Immature natural killer cell (primary cell): ENCODE data around the gene CAB39L. TPM values are rescaled to one million over a fixed set of nuclear protein-coding genes. Genes with fewer than 3 reads are reported as not detected.
"Not testable (repeated sequence)": the region's sequence is repeated elsewhere in the genome, so short reads cannot be mapped to it uniquely, and the experiment has no call there.

Experiments used
- DNase-seq, 3 donors: peaks; one replicate each; pipeline ENCODE4 v3.0.0; 2022; ENCODE audit warnings: mixed read lengths in 1 of 3
- H3K27ac Mint-ChIP-seq, 6 donors: one replicate each; pipeline ENCODE4 v1.8.0; 2020; ENCODE audit warnings: mixed read lengths in 6 of 6, mild to moderate bottlenecking in 5 of 6, inconsistent platforms in 4 of 6, moderate library complexity in 3 of 6
- H3K27me3 Mint-ChIP-seq, 3 donors: one replicate each; pipeline ENCODE4 v1.8.0; 2020 to 2021; ENCODE audit warnings: low read depth in 3 of 3, mild to moderate bottlenecking in 3 of 3, mixed read lengths in 3 of 3, moderate library complexity in 3 of 3, inconsistent platforms in 1 of 3
- H3K36me3 Mint-ChIP-seq, 3 donors: one replicate each; pipeline ENCODE4 v1.8.0; 2020; ENCODE audit warnings: mixed read lengths in 3 of 3, inconsistent platforms in 2 of 3, mild to moderate bottlenecking in 2 of 3
- H3K4me1 Mint-ChIP-seq, 2 donors: one replicate each; pipeline ENCODE4 v1.8.0; 2020; ENCODE audit warnings: inconsistent platforms in 2 of 2, mild to moderate bottlenecking in 2 of 2, mixed read lengths in 2 of 2, moderate library complexity in 1 of 2
- H3K4me3 Mint-ChIP-seq, 5 donors: one replicate each; pipeline ENCODE4 v1.8.0; 2020; ENCODE audit warnings: mild to moderate bottlenecking in 5 of 5, mixed read lengths in 5 of 5, inconsistent platforms in 3 of 5, moderate library complexity in 3 of 5
- H3K9me3 Mint-ChIP-seq, 6 donors: one replicate each; pipeline ENCODE4 v1.8.0; 2020; ENCODE audit warnings: mild to moderate bottlenecking in 6 of 6, mixed read lengths in 6 of 6, inconsistent platforms in 4 of 6, moderate library complexity in 3 of 6
- polyA plus RNA-seq, 3 donors: library from polyadenylated mRNA; unstranded; fragments of 300-500 nt; fragmentation: Illumina TruSeq; gene quantifications; one replicate each; pipeline ENCODE4 v1.2.3, GENCODE V29; 2021

CAB39L gene
- polyA plus RNA-seq, 3 donors from 2014 or later: 4.9 to 11.0 (median 7.0) TPM

DNA sequence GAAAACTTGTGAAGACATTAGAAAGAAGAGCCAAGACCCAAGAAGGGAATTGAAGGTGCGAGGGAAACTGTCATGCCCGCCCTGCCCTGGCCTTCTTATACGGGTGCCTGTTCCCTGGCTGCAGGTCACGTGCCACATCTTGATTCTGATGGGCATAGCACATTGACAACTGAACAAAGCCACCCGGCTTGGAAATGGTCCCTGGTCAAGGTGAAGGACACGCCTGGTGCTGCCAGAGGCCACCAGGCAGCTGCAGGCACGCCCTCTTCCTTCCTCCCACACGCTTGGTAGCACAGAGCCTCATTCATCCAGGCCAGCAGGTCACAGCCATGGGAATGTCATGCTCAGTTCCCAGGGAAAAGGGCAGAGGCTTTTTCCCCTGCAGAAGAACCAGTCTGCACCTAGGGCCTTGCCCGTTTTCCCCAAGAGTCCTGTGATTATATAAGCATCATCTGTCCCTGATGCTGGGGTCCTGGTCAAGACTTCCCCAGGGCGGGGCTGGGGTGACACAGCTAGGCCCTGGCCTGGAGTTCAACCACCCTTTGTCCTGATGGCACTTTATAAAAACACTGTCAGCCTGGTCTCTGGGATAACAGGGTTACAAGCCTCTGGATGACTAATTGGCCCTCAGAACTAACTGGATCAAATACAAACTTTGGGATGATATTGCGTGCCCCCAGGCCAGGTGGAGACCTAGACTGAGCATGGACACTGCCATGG is 140.2 kb downstream of the CAB39L start:
- H3K4me1 Mint-ChIP-seq: peaks cover 6 to 8% of the 10 kb centered on the region in 2 donors
- peak overlapping the region in 1 of 5 donors; percentile 23 for H3K4me3 Mint-ChIP-seq
- no peak overlapping the region for H3K27ac Mint-ChIP-seq
- H3K36me3 Mint-ChIP-seq: peaks cover 0 to 5% (median 4%) of the 10 kb centered on the region in 3 donors
- DNase-seq: no peak
- peaks cover 0 to 5% (median 2%) of the 10 kb centered on the region in 3 donors for H3K27me3 Mint-ChIP-seq
- no peaks in the 10 kb centered on the region for H3K9me3 Mint-ChIP-seq

DNA sequence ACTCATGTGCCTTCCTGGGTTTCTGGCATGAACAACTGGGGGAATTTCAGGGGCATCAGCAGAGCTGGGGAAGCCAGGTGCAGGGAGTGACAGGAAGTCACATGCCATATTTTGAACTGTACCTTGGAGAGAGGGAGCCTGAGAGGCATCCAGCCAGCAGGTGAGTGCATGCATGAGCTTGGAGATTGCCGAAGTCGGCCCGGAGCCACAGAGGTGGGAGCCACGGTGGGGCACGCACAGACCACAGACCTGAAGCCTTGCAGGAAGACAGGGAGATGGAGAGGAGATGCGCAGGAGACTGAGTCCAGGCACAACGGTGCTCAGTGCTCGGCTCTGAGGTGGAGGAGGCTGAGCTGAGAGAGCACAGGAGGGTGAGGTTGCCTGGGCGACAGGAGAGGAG is 141.0 kb downstream of the CAB39L start:
- Mint-ChIP-seq H3K9me3 (no peaks in the 10 kb centered on the region), H3K4me3 (no peak overlapping the region), H3K27me3 (peaks cover 0 to 5% (median 2%) of the 10 kb centered on the region in 3 donors), H3K27ac (no peak overlapping the region), H3K36me3 (peaks cover 0 to 5% (median 4%) of the 10 kb centered on the region in 3 donors), H3K4me1 (peaks cover 6 to 8% of the 10 kb centered on the region in 2 donors)
- DNase-seq: no peak

DNA sequence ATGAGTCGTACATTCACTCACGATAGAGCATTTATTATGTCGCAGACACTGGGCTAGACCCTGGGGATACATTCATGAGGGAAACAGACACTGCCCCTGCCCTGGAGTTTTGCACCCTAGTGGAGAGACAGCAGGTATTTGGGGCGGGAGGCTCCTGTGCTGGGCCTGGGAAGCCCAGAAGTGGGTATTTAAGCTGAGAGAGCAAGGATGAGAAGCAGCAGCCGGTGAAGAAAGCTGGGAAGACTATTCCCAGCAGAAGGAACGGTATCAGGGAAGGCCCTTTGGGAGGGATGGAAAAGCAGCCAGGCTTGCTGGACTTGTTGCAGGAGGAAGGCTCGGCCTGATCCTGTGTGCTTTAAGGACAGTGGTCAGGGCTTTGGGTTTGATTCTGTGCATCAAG is 141.6 kb downstream of the CAB39L start:
- H3K4me3 Mint-ChIP-seq: peak overlapping the region in 2 of 5 donors; percentile 15 to 60
- DNase-seq: no peak
- peaks cover 0 to 5% (median 2%) of the 10 kb centered on the region in 3 donors for H3K27me3 Mint-ChIP-seq
- peaks cover 0 to 4% (median 0%) of the 10 kb centered on the region in 3 donors for H3K36me3 Mint-ChIP-seq
- H3K4me1 Mint-ChIP-seq: peaks cover 6 to 8% of the 10 kb centered on the region in 2 donors
- H3K9me3 Mint-ChIP-seq: no peaks in the 10 kb centered on the region
- no peak overlapping the region for H3K27ac Mint-ChIP-seq

DNA sequence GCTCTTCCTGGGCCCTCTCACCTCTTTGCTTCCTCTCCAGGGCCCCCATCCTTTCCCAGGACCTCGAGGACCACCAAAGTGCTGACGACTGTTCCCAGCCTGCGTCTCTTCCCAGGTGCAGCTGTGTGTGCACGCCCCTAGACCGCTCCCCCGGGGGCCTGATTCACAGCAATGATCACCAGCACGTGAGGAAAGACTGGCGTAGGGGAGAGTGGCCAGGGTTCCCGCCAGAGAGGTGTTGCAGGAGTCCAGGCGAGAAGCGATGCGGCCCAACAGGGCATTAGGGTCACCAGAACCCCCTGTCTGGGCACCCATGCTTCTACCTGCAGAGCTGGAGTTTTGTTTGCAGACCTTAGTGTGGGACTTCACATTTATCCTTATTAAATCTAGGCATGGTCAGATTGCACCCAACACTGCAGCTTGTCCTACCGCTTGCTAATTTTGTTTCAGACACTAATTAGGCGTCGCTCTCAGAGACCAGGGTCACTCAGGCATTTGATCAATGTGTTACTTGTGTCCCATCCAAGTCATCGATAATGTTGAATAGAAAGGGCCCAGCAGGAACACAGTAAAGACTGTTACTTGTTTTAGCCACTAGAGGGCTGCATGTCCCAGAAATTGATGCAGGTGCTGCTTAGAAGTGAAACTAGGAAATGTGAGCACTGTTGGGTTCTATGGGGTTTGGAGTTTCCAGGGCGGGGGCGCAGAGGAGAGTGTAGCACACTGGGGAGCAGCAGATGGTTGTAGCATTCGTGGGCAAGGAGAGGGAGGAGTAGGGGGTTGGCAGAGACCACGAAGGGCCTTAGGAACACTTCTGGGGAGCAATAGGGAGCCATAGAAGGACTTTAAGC is 142.9 kb downstream of the CAB39L start:
- Mint-ChIP-seq H3K4me1 (peaks cover 6 to 8% of the 10 kb centered on the region in 2 donors), H3K27ac (peak overlapping the region; percentile 31 to 73 (median 60)), H3K27me3 (peaks cover 0 to 5% (median 2%) of the 10 kb centered on the region in 3 donors), H3K9me3 (no peaks in the 10 kb centered on the region), H3K36me3 (peaks cover 0 to 4% (median 0%) of the 10 kb centered on the region in 3 donors), H3K4me3 (peak overlapping the region; percentile 71 to 85 (median 80))
- DNase-seq: peak; percentile 68 to 75 (median 69)

DNA sequence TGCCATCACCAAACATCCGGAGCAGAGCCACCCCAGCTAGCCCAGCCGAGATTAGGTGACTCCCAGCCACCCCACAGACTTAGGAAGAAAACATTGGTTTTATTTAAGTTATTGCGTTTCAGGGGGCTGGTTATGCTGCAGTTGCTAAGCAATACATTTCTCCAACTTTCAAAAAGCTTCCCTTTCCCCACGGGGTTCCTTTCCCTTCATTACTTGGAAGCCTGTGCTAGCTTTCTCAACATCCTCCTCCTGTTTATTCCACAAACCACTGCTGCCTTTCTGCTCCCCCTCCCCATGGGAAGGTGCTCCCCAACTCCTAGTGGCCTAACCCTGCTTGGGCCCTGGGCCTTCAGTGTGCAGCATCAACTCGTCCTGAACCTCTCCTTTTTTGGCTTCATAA is 143.6 kb downstream of the CAB39L start:
- Mint-ChIP-seq H3K27me3 (peaks cover 0 to 5% (median 2%) of the 10 kb centered on the region in 3 donors), H3K4me3 (no peak overlapping the region), H3K4me1 (peaks cover 6 to 8% of the 10 kb centered on the region in 2 donors), H3K36me3 (peaks cover 5 to 7% (median 6%) of the 10 kb centered on the region in 3 donors), H3K9me3 (no peaks in the 10 kb centered on the region), H3K27ac (no peak overlapping the region)
- DNase-seq: no peak

DNA sequence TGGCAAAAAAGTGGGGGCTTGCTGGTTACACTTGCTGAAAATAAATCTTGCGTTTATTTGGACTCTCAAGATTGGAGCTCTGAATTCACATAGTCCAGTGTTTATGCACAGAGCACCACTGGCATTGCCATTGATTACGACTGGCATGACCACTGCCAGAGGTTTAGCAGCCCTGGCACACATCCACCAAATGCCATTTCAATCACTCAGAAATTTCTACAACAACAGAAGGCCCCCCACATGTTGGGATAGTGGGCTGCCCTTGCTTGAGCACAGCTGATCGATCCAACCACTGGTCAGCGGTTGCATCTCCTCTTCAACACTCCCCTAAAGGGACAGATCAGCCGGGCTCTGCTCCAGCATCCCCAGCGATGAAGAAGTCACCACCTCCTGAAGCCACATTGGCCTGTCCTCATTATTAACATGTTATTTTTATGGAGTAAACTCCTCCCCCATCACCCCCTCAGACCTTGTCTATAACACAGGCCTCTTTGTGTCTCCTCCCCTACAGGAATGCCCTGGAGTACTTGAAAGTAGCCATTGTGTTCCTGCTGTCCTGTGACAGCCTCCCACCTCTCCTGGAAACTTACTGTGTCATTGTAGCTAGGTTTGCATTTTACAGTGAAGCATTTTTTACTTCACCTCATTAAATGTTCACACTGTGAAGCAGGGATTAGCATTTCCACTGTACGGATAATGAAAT is 144.8 kb downstream of the CAB39L start:
- Mint-ChIP-seq H3K4me3 (no peak overlapping the region), H3K9me3 (no peaks in the 10 kb centered on the region), H3K27me3 (peaks cover 0 to 5% (median 2%) of the 10 kb centered on the region in 3 donors), H3K27ac (no peak overlapping the region), H3K36me3 (peaks cover 5 to 12% (median 6%) of the 10 kb centered on the region in 3 donors), H3K4me1 (peaks cover 6 to 8% of the 10 kb centered on the region in 2 donors)
- DNase-seq: no peak

DNA sequence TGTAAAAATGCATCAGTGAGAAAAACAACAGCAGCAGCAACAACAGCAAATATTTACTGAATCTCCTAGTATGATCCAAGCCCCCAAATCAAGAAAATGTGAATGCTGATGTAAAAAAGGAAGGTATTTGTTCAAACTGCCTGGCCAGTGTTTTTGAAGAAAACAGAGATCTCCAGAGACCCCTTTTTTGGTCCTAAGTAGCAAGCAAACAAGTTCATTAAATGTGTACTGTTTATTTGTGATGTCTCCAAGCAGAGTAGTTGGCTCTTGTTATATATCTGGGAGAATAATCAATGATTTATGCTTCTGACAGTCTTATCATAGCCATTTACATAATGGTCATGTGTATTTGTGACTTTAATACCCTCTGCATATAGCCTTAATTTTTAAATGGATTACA is 145.4 kb downstream of the CAB39L start:
- Mint-ChIP-seq H3K4me3 (no peak overlapping the region), H3K36me3 (peaks cover 5 to 16% (median 6%) of the 10 kb centered on the region in 3 donors), H3K4me1 (peaks cover 6 to 8% of the 10 kb centered on the region in 2 donors), H3K9me3 (no peaks in the 10 kb centered on the region), H3K27ac (no peak overlapping the region), H3K27me3 (peaks cover 0 to 5% (median 2%) of the 10 kb centered on the region in 3 donors)
- no peak for DNase-seq

DNA sequence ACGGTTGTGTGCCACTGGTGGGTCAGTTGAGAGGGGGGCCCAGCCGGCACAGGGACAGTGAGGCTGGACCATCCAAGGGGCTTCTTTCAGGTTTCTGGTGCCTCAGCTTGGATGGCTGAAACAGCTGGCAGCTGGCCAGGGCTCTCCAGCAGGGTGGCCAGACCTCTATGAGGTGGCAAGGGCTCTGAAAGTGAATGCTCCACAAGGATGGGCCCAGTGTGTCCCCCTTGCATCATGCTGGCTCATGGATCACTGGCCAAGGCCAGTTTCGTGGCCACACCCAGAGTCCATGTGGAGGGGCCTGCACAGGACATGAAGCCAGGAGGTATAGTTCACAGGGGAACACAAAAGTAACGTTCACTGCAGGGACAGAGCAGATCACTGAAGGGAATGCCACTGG is 146.5 kb downstream of the CAB39L start:
- peaks cover 5 to 27% (median 14%) of the 10 kb centered on the region in 3 donors for H3K36me3 Mint-ChIP-seq
- no peak overlapping the region for H3K4me3 Mint-ChIP-seq
- H3K4me1 Mint-ChIP-seq: peaks cover 6 to 18% of the 10 kb centered on the region in 2 donors
- peaks cover 0 to 2% (median 1%) of the 10 kb centered on the region in 3 donors for H3K27me3 Mint-ChIP-seq
- no peaks in the 10 kb centered on the region for H3K9me3 Mint-ChIP-seq
- DNase-seq: no peak
- no peak overlapping the region for H3K27ac Mint-ChIP-seq

DNA sequence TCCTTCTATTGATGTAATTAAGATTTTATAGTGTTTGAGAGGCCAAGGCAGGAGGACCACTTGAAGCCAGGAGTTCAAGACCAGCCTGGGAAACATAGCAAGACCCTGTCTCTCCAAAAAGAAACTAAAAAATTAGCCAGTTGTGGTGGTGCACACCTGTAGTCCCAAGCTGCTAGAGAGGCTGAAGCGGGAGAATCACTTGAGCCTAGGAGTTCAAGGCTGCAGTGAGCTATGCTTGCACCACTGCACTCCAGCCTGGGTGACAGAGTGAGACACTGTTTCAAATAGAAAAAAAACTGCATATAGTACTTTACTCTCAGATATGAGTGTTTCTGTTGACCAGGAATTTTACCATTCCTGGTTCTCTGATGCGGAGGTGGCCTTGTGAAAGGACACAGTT is 147.2 kb downstream of the CAB39L start:
- no peak overlapping the region for H3K27ac Mint-ChIP-seq
- H3K9me3 Mint-ChIP-seq: no peaks in the 10 kb centered on the region
- H3K4me3 Mint-ChIP-seq: no peak overlapping the region

DNA sequence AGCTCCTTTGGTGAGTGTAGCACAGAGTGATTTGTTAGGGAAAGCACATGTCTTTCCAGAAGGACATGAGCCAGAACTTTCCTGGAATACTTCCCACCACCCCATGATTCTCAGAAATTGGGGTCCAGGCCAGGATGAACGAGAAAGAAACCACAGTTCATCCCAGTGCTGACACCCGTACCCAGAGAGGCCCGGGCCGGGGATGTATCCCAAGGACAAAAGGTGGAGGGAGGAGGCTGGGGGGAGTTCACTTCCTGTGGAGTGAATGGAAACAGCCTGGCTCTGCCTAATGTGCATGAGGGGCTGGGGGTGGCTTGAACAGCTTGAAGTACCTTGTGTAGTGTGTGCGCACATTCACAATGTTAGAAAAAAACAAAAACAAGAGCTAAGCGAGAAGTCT is 148.6 kb downstream of the CAB39L start:
- DNase-seq: no peak
- Mint-ChIP-seq H3K4me1 (peaks cover 4 to 19% of the 10 kb centered on the region in 2 donors), H3K36me3 (peaks cover 5 to 27% (median 16%) of the 10 kb centered on the region in 3 donors), H3K27me3 (no peaks in the 10 kb centered on the region), H3K4me3 (no peak overlapping the region), H3K27ac (no peak overlapping the region), H3K9me3 (no peaks in the 10 kb centered on the region)

More for the DNA sequence above, 147.2 kb downstream of the CAB39L start:
- no peak for DNase-seq
- Mint-ChIP-seq H3K27me3 (peaks cover 0 to 2% (median 0%) of the 10 kb centered on the region in 3 donors), H3K4me1 (peaks cover 8 to 24% of the 10 kb centered on the region in 2 donors), H3K36me3 (peaks cover 5 to 27% (median 14%) of the 10 kb centered on the region in 3 donors)

DNA sequence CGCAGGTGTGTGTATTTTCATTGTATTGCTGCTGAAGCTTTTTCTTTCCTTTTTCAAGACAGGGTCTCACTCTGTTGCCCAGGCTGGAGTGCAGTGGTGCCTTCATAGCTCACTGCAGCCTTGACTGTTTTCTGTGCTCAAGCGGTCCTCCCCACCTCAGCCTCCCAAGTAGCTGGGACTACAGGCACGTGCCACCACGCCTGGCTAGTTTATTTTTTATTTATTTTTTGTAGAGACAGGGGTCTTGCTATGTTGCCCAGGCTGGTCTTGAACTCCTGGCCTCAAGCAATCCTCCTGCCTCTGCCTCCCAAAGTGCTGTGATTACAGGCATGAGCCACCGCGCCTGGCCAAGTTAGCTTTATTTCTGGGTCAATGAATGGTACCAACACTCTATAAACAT is 149.1 kb downstream of the CAB39L start:
- H3K27me3 Mint-ChIP-seq, DNase-seq, H3K27ac Mint-ChIP-seq, H3K4me3 Mint-ChIP-seq, H3K9me3 Mint-ChIP-seq: not testable (repeated sequence)
- H3K4me1 Mint-ChIP-seq: peaks cover 4 to 19% of the 10 kb centered on the region in 2 donors
- H3K36me3 Mint-ChIP-seq: peaks cover 5 to 27% (median 19%) of the 10 kb centered on the region in 3 donors

DNA sequence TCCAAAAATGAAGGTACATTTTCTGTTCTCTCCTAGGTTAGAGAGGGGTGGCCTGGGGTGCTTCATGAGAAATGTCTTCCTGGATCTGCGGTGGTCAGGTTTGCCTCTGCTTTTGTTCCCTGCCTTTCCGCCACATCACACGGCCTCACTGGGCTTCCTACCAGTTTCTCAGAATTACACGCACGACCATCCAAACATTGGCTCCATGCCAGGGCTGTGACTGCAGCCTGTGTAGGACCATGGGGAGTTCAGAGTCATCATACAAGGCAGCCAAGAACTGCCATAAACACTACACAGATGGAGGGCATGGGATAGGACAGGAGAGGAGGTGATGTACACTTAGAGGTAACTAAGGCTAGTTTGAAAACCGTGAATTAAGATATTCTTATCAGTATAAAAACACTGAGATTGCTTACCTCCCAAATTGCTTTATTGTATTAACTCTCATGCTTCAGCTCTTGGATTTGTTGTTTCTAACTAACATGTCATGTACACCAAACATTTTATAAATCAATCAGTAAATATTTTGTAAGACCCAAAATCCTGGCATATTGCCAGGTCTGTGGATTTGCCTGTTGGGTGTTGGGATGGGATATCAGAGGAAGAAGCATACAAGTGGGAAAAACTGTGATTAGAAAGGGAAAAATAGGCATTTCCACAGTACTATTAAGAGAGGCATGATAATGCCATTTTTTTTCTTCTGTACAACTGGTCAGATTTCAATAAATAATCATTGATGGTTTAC is 150.9 kb downstream of the CAB39L start:
- Mint-ChIP-seq H3K27me3 (no peaks in the 10 kb centered on the region), H3K4me1 (peaks cover 4 to 19% of the 10 kb centered on the region in 2 donors), H3K27ac (peak overlapping the region in 3 of 6 donors; percentile 33 to 71 (median 64)), H3K9me3 (no peaks in the 10 kb centered on the region), H3K4me3 (peak overlapping the region in 4 of 5 donors; percentile 9 to 38 (median 25)), H3K36me3 (peaks cover 13 to 30% (median 26%) of the 10 kb centered on the region in 3 donors)
- no peak for DNase-seq

DNA sequence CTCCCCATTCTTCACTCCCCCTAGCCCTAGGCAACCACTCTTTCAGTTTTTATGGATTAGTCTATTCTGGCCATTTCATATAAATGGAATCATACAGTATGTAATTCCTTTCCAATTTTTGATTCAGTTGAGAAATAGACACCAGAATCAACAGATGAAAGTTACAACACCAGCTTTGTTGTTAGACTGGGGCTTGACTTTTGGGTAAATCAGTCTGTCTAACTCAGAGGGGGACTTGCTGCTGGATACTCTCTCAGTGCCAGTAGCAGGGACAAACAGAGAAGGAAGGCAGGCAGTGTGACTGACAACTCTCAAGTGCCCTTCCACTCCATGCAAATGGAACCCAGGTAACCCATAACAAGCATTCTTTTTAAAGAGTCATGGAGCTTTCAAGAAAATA is 155.4 kb downstream of the CAB39L start:
- peaks cover 19 to 31% (median 24%) of the 10 kb centered on the region in 3 donors for H3K36me3 Mint-ChIP-seq
- H3K27me3 Mint-ChIP-seq: no peaks in the 10 kb centered on the region
- peaks cover 4 to 19% of the 10 kb centered on the region in 2 donors for H3K4me1 Mint-ChIP-seq

More for the DNA sequence above, 155.4 kb downstream of the CAB39L start:
- Mint-ChIP-seq H3K27ac (no peak overlapping the region), H3K4me3 (no peak overlapping the region), H3K9me3 (no peaks in the 10 kb centered on the region)
- DNase-seq: no peak
